GM12878 (cell line): ENCODE data around the gene LRRC37B. TPM values are rescaled to one million over a fixed set of nuclear protein-coding genes. Genes with fewer than 3 reads are reported as not detected.
"Not testable (repeated sequence)": the region's sequence is repeated elsewhere in the genome, so short reads cannot be mapped to it uniquely, and the experiment has no call there.

Source experiments
- ATAC-seq: fragments of 200-7000 bp; cut with Tn5 transposase; 3 replicates; pipeline ENCODE4 v1.9.1; 2020; ENCODE audit warnings: mild to moderate bottlenecking, moderate library complexity
- BruUV-seq: library from RNA; stranded (reverse); fragments of 400-500 nt; replicated peaks from 2 replicates; lab custom pipeline; 2021; lab: Mats Ljungman, UMichigan
- CTCF ChIA-PET: fragments of 300-600 bp; sonication (Branson Sonifier 250); formaldehyde crosslinking; extraction: SDS; loops from one replicate; lab custom pipeline; 2021; ENCODE audit warnings: inconsistent platforms; lab: Yijun Ruan, JAX
- POLR2A ChIA-PET: fragments of 350-600 bp; formaldehyde crosslinking; extraction: SDS; loops from one replicate; lab custom pipeline; 2021; ENCODE audit warnings: inconsistent platforms; lab: Charles Lee
- RAD21 ChIA-PET: fragments of 300-600 bp; sonication (Branson Sonifier 250); formaldehyde crosslinking; loops from one replicate; lab custom pipeline; 2023; ENCODE audit warnings: antibody characterized with exemption; ENCODE audit not compliant: unreplicated experiment; lab: Charles Lee
- SMC1A ChIA-PET: fragments of 300-600 bp; sonication (Branson Sonifier 250); formaldehyde crosslinking; loops from one replicate; lab custom pipeline; 2023; ENCODE audit not compliant: unreplicated experiment, uncharacterized antibody; lab: Charles Lee
- DNase-seq: peaks from one replicate; pipeline ENCODE4 v3.0.0-alpha.2; 2011; ENCODE audit warnings: low read depth, low spot score
- FAIRE-seq: peaks from 3 replicates; lab custom pipeline; 2011; peaks lifted over from hg19 to GRCh38; lab: Jason Lieb, UNC
- H2AFZ ChIP-seq: 2 replicates; pipeline ENCODE4 v1.6.0; 2011; ENCODE audit warnings: low read depth, low read length, control low read depth; ENCODE audit not compliant: control insufficient read depth
- H3K27ac ChIP-seq: 2 replicates; pipeline ENCODE4 v1.5.1; 2011; ENCODE audit warnings: control low read depth; ENCODE audit not compliant: control insufficient read depth, insufficient read depth
- H3K27me3 ChIP-seq, 2 experiments: replicated peaks in 1 of 2; 2 replicates each; pipeline versions ENCODE4 v1.6.0 to v1.6.1; 2011; ENCODE audit warnings: low read length in 1 of 2; ENCODE audit not compliant: control insufficient read depth in 2 of 2, insufficient read depth in 2 of 2
- H3K36me3 ChIP-seq, 2 experiments: 2 replicates each; pipeline ENCODE4 v1.5.1; 2011; ENCODE audit warnings: low read length in 1 of 2; ENCODE audit not compliant: control insufficient read depth in 2 of 2, insufficient read depth in 2 of 2
- H3K4me1 ChIP-seq: 2 replicates; pipeline ENCODE4 v1.6.1; 2011; ENCODE audit warnings: mild to moderate bottlenecking, low read length, moderate library complexity, mixed read lengths; ENCODE audit not compliant: control insufficient read depth, insufficient read depth
- H3K4me2 ChIP-seq: 2 replicates; pipeline ENCODE4 v1.6.0; 2011; ENCODE audit warnings: control low read depth; ENCODE audit not compliant: control insufficient read depth, insufficient read depth
- H3K4me3 ChIP-seq: fragments of 200-600 bp; sonication (generic); 2 replicates; pipeline ENCODE4 v1.5.1; 2016
- H3K79me2 ChIP-seq: 2 replicates; pipeline ENCODE4 v1.6.0; 2011; ENCODE audit warnings: low read length; ENCODE audit not compliant: control insufficient read depth, insufficient read depth
- H3K9ac ChIP-seq: 2 replicates; pipeline ENCODE4 v1.8.0; 2011; ENCODE audit warnings: low read length, control low read depth, mixed read lengths; ENCODE audit not compliant: control insufficient read depth, insufficient read depth
- H3K9me3 ChIP-seq: replicated peaks from 3 replicates; pipeline ENCODE4 v1.5.1; 2011; ENCODE audit warnings: mild to moderate bottlenecking, low read length; ENCODE audit not compliant: control insufficient read depth, insufficient read depth
- H4K20me1 ChIP-seq: 2 replicates; pipeline ENCODE4 v1.6.0; 2011; ENCODE audit not compliant: control insufficient read depth, insufficient read depth
- ATF7 ChIP-seq: fragments of 450-650 bp; IDR thresholded peaks from 2 replicates; pipeline ENCODE4 v1.6.1; 2016; ENCODE audit warnings: low read depth, mild to moderate bottlenecking
- BACH1 ChIP-seq: fragments of 450-650 bp; IDR thresholded peaks from 2 replicates; pipeline ENCODE4 v1.6.1; 2017; ENCODE audit warnings: mild to moderate bottlenecking, borderline replicate concordance
- EGR1 ChIP-seq, 2 experiments: IDR thresholded peaks; 1 replicate in 1 of 2; 2 replicates in 1 of 2; pipeline ENCODE4 v1.6.1; 2011 to 2012; ENCODE audit warnings: low read depth in 2 of 2, low read length in 2 of 2, borderline replicate concordance in 1 of 2, mild to moderate bottlenecking in 1 of 2, moderate library complexity in 1 of 2
- EP300 ChIP-seq, 2 experiments: fragments of 150-350 bp in 1 of 2; IDR thresholded peaks; 2 replicates each; pipeline ENCODE4 v1.6.1; 2011 to 2012; ENCODE audit warnings: low read depth in 2 of 2, low read length in 2 of 2, borderline replicate concordance in 1 of 2, improper control_type of control experiment in 1 of 2, inconsistent platforms in 1 of 2; ENCODE audit not compliant: control insufficient read depth in 1 of 2
- ESRRA ChIP-seq: IDR thresholded peaks from 2 replicates; pipeline ENCODE4 v1.6.1; 2012; ENCODE audit warnings: mild to moderate bottlenecking, low read length, improper control_type of control experiment
- JUND ChIP-seq: IDR thresholded peaks from 2 replicates; pipeline ENCODE4 v1.6.1; 2012; ENCODE audit warnings: low read depth, mild to moderate bottlenecking, low read length, improper control_type of control experiment, moderate library complexity
- MEF2A ChIP-seq: IDR thresholded peaks from 2 replicates; pipeline ENCODE4 v1.6.1; 2011; ENCODE audit warnings: low read depth, mild to moderate bottlenecking, low read length, moderate library complexity; ENCODE audit not compliant: insufficient read depth
- NR2C1 ChIP-seq: fragments of 450-650 bp; IDR thresholded peaks from 2 replicates; pipeline ENCODE4 v1.6.1; 2017; ENCODE audit warnings: antibody characterized with exemption, mild to moderate bottlenecking, moderate library complexity
- REST ChIP-seq: IDR thresholded peaks from 2 replicates; pipeline ENCODE4 v1.6.1; 2012; ENCODE audit warnings: mild to moderate bottlenecking, low read depth, low read length
- SRF ChIP-seq, 2 experiments: IDR thresholded peaks; 2 replicates each; pipeline ENCODE4 v1.6.1; 2011; ENCODE audit warnings: low read depth in 2 of 2, low read length in 2 of 2, mild to moderate bottlenecking in 1 of 2, moderate library complexity in 1 of 2
- USF2 ChIP-seq: IDR thresholded peaks from 2 replicates; pipeline ENCODE4 v1.6.1; 2011; ENCODE audit warnings: low read depth, low read length, improper control_type of control experiment, borderline replicate concordance
- YY1 ChIP-seq: IDR thresholded peaks from 2 replicates; pipeline ENCODE4 v1.6.1; 2011; ENCODE audit warnings: low read depth, mild to moderate bottlenecking, low read length
- WGBS: methylation state at CpG from one replicate; pipeline ENCODE4 v1.1.6; 2016; ENCODE audit warnings: low lambda C conversion rate; ENCODE audit not compliant: insufficient replicate concordance, insufficient coverage; ENCODE audit errors: missing lambda C conversion rate; 5-methylcytosine and 5-hydroxymethylcytosine counted together
- in situ Hi-C: fragments of 300-500 bp; cut with MboI; formaldehyde crosslinking; loops from 9 replicates; pipeline ENCODE4 v1.14.3; 2018; ENCODE audit warnings: mixed read lengths
- intact Hi-C: fragments of 100-400 bp; cut with micrococcal nuclease; formaldehyde crosslinking; loops from one replicate; pipeline ENCODE4 v1.14.2; 2022; ENCODE audit not compliant: unreplicated experiment
- polyA plus RNA-seq, 11 experiments: library from polyadenylated mRNA; depleted of rRNA in 4 of 11; unstranded in 6 of 11; stranded (reverse) in 5 of 11; fragments of >200 nt; fragmentation: Nextera tagmentation in 4 of 11; fragmentation: Illumina TruSeq in 1 of 11; extraction: Ambion mirVana in 4 of 11; extraction: Trizol in 1 of 11; gene quantifications; 1 replicate in 1 of 11; 2 replicates in 10 of 11; pipeline versions ENCODE4 v1.2.1 to v1.2.3, GENCODE V29; 2011 to 2016; ENCODE audit warnings: inconsistent platforms in 2 of 11, missing spikeins in 2 of 11, low read depth in 1 of 11
- total RNA-seq, 4 experiments: library from RNA; depleted of rRNA in 3 of 4; stranded (reverse); fragments of >200 nt in 3 of 4; fragmentation: Illumina TruSeq in 1 of 4; extraction: Trizol in 1 of 4; gene quantifications; 2 replicates each; pipeline versions ENCODE4 v1.2.1 to v1.2.3, GENCODE V29; 2013 to 2021

Gene LRRC37B
- total and polyA plus RNA-seq, 10 of the 15 experiments (the other 5 are each of a cell fraction or from before 2014, with no cell fraction given) = 3.2 to 25.7 (median 9.2) TPM

- H3K36me3 ChIP-seq, H2AFZ ChIP-seq, ATAC-seq, BruUV-seq, RAD21 ChIA-PET, SMC1A ChIA-PET, H3K27me3 ChIP-seq, intact Hi-C loops, H3K9ac ChIP-seq, H3K4me2 ChIP-seq, DNase-seq, H3K9me3 ChIP-seq, H3K4me1 ChIP-seq, FAIRE-seq, H3K79me2 ChIP-seq, H4K20me1 ChIP-seq, POLR2A ChIA-PET, in situ Hi-C loops, H3K27ac ChIP-seq, H3K4me3 ChIP-seq: not testable (repeated sequence)
- 52% methylated on average over 8 of the region's 8 CpGs for WGBS
- CTCF ChIA-PET = interaction anchor here (1.9 kb wide), 1 partner anchor 94 kb away, joined by 5 read pairs; the partner anchor contains the start of gene LRRC37B
These were observed 93.1 kb downstream of the LRRC37B start for GRCh38 chr17:32100323-32100722.

GRCh38 chr17:32100971-32101631, 93.9 kb downstream of the LRRC37B start:
- 77% methylated on average over 8 of the region's 8 CpGs for WGBS
- SMC1A ChIA-PET = no interaction called here
- POLR2A ChIA-PET = no interaction called here
- Histone ChIP-seq H3K79me2 (no peaks in the 10 kb centered on the region), H3K27ac (no peak overlapping the region), H4K20me1 (no peaks in the 10 kb centered on the region), H3K4me3 (no peak overlapping the region), H3K9ac (no peak overlapping the region), H3K4me1 (no peaks in the 10 kb centered on the region), H3K36me3 (no peaks in the 10 kb centered on the region), H3K9me3 (no peaks in the 10 kb centered on the region), H2AFZ (no peak overlapping the region), H3K27me3 (no peaks in the 10 kb centered on the region), H3K4me2 (no peak overlapping the region)
- no peak for DNase-seq
- FAIRE-seq = no peak
- intact Hi-C loops = no loop called here
- CTCF ChIA-PET = interaction anchor here (1.9 kb wide), 1 partner anchor 95 kb away, joined by 5 read pairs; the partner anchor contains the start of gene LRRC37B
- ATAC-seq = no peak
- RAD21 ChIA-PET = no interaction called here
- no TSS peak for BruUV-seq
- in situ Hi-C loops = no loop called here
- no peak for TF ChIP-seq EGR1 (IDR thresholded peaks at IDR 0.05; ENCODE audit: borderline replicate concordance in 1 of 2, low read depth in 2 of 2, low read length in 2 of 2)
- no peak for TF ChIP-seq ATF7
- no peak for TF ChIP-seq USF2
- no peak for TF ChIP-seq YY1
- TF ChIP-seq NR2C1 = no peak
- no peak for TF ChIP-seq MEF2A
- no peak for TF ChIP-seq JUND
- no peak for TF ChIP-seq REST
- no peak for TF ChIP-seq SRF (IDR thresholded peaks at IDR 0.05; ENCODE audit: low read depth in 2 of 2, low read length in 2 of 2)
- no peak for TF ChIP-seq EP300 (IDR thresholded peaks at IDR 0.05; ENCODE audit: borderline replicate concordance in 1 of 2, control insufficient read depth in 1 of 2, low read depth in 2 of 2, low read length in 2 of 2)
- no peak for TF ChIP-seq ESRRA
- no peak for TF ChIP-seq BACH1
